Stimulated activated CD8-positive, alpha-beta memory T cell treated with anti-CD3 and anti-CD28 coated beads, Interleukin-2, amount 100 ng/mL, for 48 hours (primary cell): ENCODE data around the gene SLC22A31.
"Not testable (repeated sequence)": the region's sequence is repeated elsewhere in the genome, so short reads cannot be mapped to it uniquely, and the experiment has no call there.

ENCODE experiments used
- DNase-seq, 2 donors: peaks; one replicate each; pipeline ENCODE4 v3.0.0-alpha.2; 2020; ENCODE audit warnings: low read depth in 2 of 2

Gene SLC22A31

GRCh38 chr16:89192956-89193575 is 7.3 kb downstream of the SLC22A31 start:
- peak; percentile 49 for DNase-seq

DNA sequence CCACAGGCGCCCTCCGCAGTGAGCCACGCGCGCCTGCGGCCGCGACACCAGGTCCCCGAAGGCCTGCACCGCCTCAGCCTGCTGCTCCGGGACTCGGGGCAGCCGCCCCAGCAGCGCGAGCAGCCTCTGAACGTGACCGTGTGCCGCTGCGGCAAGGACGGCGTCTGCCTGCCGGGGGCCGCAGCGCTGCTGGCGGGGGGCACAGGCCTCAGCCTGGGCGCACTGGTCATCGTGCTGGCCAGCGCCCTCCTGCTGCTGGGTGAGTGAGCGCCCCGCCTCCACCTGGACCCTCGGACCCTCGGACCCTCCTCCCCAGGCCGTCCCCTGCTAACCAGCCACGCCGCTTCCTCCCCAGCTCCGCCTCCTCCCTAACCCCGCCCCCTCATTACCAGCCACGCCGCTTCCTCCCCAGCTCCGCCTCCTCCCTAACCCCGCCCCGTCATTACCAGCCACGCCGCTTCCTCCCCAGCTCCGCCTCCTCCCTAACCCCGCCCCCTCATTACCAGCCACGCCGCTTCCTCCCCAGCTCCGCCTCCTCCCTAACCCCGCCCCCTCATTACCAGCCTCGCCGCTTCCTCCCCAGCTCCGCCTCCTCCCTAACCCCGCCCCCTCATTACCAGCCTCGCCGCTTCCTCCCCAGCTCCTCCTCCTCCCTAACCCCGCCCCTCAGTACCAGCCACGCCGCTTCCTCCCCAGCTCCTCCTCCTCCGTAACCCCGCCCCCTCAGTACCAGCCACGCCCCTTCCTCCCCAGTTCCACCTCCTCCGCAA is 8.0 kb downstream of the SLC22A31 start:
- peak; percentile 64 to 71 for DNase-seq

- DNase-seq: no peak
These were observed 8.5 kb downstream of the SLC22A31 start for GRCh38 chr16:89191901-89192185.

DNA sequence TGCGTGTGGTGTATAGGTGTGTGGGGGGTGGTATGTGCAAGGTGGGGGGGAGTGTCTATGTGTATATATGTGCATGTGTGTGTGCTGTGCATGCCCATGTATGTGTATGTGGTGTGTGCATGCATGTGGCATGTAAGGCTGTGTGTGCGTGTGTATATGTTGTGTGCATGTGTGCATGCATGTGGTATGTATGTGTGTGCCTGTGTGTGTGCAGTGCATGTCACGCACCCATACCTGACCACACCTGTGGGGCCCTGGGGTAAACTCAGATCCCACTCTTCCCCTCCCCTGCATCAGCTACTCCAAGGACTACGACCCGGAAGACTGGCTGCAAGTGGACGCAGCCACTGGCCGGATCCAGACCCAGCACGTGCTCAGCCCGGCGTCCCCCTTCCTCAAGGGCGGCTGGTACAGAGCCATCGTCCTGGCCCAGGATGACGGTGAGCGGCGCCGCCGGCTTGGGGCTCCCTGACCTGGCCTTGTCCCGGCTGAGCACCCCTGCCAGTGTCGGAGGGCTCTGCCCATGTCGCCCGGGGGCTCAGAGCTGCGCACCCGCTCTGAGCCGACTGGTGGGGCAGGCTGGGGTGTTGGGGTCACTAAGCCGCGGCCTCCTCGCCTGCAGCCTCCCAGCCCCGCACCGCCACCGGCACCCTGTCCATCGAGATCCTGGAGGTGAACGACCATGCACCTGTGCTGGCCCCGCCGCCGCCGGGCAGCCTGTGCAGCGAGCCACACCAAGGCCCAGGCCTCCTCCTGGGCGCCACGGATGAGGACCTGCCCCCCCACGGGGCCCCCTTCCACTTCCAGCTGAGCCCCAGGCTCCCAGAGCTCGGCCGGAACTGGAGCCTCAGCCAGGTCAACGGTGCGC is 9.1 kb downstream of the SLC22A31 start:
- no peak for DNase-seq

GRCh38 chr16:89190150-89190958 is 10.0 kb downstream of the SLC22A31 start:
- no peak for DNase-seq

DNA sequence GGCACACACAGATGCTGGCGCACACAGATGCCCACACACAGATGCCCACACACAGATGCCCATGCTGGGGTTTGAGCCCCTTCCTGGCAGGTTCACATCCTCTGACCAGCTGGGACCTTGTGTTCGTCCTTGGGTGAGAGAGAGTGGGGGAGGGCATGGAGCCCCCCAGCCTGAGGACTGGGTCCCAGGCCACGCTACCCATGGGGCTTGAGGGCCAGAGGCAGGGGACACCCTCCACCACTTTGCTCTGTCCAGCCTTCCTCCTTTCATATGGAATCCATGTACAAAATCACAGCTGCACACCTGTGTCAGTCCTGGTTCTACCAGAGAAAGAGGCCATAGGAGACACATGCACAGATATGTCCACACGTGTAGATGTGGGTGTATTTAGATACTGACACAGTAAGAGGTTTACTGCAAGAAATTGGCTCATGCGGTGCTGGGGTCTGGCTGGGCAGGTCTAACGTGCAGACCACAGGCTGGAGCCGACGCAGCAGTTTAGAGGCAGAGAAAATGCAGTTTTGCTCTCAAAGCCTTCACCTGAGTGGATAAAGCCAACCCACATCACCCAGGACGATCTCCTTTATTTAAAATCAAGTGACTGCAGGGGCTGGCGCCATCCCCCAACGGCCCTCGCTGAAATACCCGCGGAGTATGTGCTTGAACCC is 10.8 kb downstream of the SLC22A31 start:
- DNase-seq: no peak

DNA sequence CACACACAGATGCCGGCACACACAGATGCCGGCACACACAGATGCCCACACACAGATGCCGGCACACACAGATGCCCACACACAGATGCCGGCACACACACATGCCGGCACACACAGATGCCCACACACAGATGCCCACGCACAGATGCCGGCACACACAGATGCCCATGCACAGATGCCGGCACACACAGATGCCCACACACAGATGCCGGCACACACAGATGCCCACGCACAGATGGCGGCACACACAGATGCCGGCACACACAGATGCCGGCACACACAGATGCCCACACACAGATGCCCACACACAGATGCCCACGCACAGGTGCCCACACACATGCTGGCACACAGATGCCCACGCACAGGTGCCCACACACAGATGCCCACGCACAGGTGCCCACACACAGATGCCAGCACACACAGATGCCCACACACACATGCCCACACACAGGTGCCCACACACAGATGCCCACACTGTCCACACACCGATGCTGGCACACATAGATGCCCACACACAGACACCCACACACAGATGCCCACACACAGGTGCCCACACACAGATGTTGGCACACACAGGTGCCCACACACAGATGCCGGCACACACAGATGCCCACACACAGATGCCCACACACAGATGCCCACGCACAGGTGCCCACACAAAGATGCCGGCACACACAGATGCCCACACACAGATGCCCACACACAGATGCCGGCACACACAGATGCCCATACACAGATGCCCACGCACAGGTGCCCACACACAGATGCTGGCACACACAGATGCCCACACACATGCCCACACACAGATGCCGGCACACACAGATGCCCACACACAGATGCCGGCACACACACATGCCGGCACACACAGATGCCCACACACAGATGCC is 11.6 kb downstream of the SLC22A31 start:
- DNase-seq: not testable (repeated sequence)

GRCh38 chr16:89187770-89188392 is 12.5 kb downstream of the SLC22A31 start:
- no peak for DNase-seq

DNA sequence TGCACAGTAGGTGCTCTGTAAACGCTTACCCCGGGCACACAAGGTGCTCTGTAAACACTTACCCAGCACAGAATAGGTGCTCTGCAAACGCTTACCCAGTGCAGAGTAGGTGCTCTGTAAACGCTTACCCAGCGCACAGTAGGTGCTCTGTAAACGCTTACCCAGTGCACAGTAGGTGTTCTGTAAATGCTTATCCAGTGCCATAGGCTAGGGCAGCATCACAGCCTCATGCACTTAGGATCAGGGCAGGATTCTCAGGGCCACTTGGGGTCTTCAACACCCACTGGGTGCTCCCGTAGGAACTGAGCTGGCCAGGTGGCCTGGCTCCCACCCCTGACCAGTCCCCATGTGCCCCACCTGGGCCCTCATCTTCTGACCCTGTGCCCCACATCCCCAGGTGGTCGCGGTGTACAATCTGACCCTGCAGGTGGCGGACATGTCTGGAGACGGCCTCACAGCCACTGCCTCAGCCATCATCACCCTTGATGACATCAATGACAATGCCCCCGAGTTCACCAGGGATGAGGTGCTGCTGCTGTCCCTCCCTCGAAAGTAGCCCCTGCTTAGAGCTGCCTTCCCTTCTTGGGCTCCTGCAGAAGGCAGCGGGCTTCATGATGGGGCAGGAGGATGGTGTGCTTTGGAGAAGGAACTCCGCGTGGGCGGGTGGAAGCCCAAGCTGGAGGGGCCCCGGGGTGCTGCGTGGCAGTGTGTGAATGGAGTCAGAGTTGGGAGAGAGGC is 13.1 kb downstream of the SLC22A31 start:
- DNase-seq: peak in 1 of 2 donors; percentile 21

GRCh38 chr16:89186593-89187031 is 13.7 kb downstream of the SLC22A31 start:
- not testable (repeated sequence) for DNase-seq

- not testable (repeated sequence) for DNase-seq
These were observed 14.3 kb downstream of the SLC22A31 start for GRCh38 chr16:89185887-89186592.

- no peak for DNase-seq
These were observed 15.2 kb downstream of the SLC22A31 start for GRCh38 chr16:89184933-89185794.

GRCh38 chr16:89184677-89184932 is 15.7 kb downstream of the SLC22A31 start:
- DNase-seq: no peak

DNA sequence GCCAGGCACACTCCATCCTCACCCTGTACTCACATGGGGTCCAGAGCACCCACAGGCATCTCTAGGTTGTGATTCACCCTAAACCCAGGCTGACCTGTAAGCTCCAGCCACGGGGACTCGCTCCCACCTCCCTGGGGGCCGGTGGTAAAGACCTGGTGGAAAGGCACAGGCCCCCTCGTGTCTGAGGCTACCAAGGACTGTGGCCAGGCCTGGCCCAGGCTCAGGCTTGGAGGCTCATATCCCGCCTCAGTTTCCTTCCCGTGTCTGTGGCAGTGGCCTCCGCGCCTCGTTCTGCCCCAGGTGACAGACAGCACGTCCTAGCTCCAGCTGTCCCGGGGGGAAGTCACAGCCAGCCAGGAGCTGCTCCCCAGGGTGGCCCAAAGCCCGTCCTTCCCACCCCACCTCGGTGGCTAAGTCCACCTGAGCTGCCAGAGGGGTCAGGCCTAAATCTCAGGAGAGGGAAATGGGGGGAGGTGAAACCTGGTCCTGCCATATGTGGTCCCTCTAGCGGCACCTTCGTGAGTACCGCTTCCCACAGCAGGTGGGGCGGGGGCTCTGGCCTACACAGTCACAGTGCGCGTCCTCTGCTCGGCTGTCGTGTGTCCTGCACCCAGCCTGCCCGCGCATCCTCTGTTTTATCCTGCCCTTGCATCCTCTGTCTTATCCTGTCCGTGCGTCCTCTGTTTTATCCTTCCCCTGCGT is 16.2 kb downstream of the SLC22A31 start:
- no peak for DNase-seq

- no peak for DNase-seq
These were observed 16.9 kb downstream of the SLC22A31 start for GRCh38 chr16:89183463-89183862.

DNA sequence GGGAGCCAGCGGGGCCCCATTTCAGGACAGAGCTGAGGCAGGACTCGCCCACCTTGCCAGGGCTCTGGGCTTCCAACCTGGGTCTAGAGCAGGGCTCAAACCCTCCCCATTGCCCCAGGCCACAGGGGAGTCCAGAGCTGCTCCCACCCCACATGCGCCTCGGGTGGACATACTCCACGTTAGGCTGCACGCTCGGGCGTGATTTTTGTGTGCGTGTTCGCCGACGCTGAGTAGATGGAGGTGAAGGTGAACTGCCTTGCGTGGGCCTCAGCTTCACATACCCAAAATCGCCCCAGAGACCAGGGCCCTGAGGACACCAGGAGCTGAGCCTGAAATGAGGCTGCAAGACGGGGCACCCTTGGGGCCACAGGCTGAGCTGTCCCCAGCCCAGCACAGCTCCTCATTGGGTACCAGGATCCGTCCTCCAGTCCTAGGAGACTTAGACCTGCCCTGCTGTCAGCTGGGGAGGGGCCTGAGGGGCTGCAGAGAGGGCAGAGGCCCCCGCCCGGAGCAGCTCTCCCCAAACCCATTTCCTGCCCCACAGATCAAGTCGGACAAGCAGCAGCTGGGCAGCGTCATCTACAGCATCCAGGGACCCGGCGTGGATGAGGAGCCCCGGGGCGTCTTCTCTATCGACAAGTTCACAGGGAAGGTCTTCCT is 20.6 kb downstream of the SLC22A31 start:
- DNase-seq: no peak

GRCh38 chr16:89179148-89179484 is 21.2 kb downstream of the SLC22A31 start:
- DNase-seq: no peak
